Sigmoid colon (tissue), 4 donors: ENCODE measurements around the gene CELF3.
A peak's percentile ranks its signal among the peaks of the same experiment; 100 is the strongest.

Experiments used
- EP300 ChIP-seq, 4 donors: sonication (generic); formaldehyde crosslinking; IDR thresholded peaks; one replicate each; pipeline ENCODE4 v1.6.1; 2017; ENCODE audit warnings: antibody characterized with exemption in 4 of 4
- POLR2A ChIP-seq, 2 donors: fragments of 450-650 bp; IDR thresholded peaks; one replicate each; pipeline ENCODE4 v1.6.1; 2016; ENCODE audit warnings: antibody characterized with exemption in 2 of 2, mild to moderate bottlenecking in 2 of 2, moderate library complexity in 2 of 2
- POLR2AphosphoS5 ChIP-seq, 4 donors: sonication (generic); formaldehyde crosslinking; IDR thresholded peaks; one replicate each; pipeline ENCODE4 v1.6.1; 2017; ENCODE audit warnings: antibody characterized with exemption in 4 of 4
- TF ChIP-seq, protein P1 (sequence below), 4 experiments: fragments of 450-650 bp in 3 of 4; fragments of 200-600 bp in 1 of 4; IDR thresholded peaks; one replicate each; pipeline ENCODE4 v1.5.1; 2016 to 2019; ENCODE audit warnings: antibody characterized with exemption in 4 of 4, mild to moderate bottlenecking in 3 of 4, moderate library complexity in 2 of 4

DNA sequence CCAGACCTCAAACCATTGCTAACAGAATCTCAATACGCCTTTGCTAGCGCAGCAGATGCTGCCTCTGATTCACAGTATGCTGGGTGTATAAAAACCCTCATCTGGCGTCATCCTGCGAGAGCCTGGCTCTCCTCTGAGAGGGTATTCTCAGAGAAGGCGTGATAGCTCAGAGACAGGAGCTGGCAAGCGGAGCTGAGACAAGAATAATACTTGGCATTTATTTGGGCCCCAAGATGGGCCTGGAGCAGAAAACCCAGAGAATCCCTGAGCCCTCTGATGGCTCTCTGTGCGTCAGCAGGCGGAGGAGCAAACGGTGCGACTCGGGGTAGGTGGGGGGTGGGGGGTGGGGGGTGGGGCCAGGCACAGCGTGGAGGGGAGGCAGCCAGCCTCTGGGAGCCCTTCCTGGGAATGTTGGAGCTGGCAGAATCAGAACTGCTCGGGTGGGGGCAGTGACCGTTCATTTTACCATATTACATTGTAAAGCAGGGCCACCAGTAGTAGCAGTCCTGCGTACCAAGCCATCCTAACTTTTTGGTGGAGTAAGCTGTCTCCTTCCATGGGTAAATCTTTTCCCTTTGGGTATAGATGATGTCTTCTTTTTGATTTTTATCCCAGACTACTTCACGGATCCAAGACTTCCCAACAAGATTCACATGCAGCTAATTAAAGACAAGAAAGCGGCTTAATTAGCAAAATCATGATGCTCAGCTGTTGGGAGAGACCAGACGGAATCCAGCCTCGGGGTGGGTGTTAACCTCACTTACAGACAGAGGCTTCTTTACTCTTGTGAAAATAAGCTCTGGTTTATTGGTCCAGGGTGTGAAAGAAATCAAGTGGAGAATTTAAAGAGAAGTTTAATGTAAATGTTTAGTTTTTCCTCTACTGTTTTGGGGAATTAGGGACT is 11.8 kb upstream of the CELF3 start:
- TF ChIP-seq, protein P1, sequence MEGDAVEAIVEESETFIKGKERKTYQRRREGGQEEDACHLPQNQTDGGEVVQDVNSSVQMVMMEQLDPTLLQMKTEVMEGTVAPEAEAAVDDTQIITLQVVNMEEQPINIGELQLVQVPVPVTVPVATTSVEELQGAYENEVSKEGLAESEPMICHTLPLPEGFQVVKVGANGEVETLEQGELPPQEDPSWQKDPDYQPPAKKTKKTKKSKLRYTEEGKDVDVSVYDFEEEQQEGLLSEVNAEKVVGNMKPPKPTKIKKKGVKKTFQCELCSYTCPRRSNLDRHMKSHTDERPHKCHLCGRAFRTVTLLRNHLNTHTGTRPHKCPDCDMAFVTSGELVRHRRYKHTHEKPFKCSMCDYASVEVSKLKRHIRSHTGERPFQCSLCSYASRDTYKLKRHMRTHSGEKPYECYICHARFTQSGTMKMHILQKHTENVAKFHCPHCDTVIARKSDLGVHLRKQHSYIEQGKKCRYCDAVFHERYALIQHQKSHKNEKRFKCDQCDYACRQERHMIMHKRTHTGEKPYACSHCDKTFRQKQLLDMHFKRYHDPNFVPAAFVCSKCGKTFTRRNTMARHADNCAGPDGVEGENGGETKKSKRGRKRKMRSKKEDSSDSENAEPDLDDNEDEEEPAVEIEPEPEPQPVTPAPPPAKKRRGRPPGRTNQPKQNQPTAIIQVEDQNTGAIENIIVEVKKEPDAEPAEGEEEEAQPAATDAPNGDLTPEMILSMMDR (IDR thresholded peaks at IDR 0.05): no peak
- no peak for TF ChIP-seq POLR2A (IDR thresholded peaks at IDR 0.05)
- peak in 1 of 4 donors; percentile 8 for TF ChIP-seq EP300 (IDR thresholded peaks at IDR 0.05)
- TF ChIP-seq POLR2AphosphoS5 (IDR thresholded peaks at IDR 0.05): peak; percentile 45 to 74 (median 68)
